ENCODE data around the gene ASRGL1. TPM values are rescaled to one million over a fixed set of nuclear protein-coding genes. Genes with fewer than 3 reads are reported as not detected.

The ASRGL1 gene
- total RNA-seq, 2 experiments from 2014 or later, result 0.84 to 1.2 TPM

- Mint-ChIP-seq H3K9me3 (no peaks in the 10 kb centered on the region), H3K36me3 (ENCODE audit: low read depth) (no peaks in the 10 kb centered on the region), H3K4me3 (no peak overlapping the region), H3K4me1 (peaks cover 19% of the 10 kb centered on the region), H3K27ac (no peak overlapping the region), H3K27me3 (peaks cover 9% of the 10 kb centered on the region)
- POLR2A ChIA-PET, result no interaction called here
- CTCF ChIA-PET, result interaction anchor here (0.6 to 1.3 kb wide), 3 partner anchors 18 to 37 kb away, joined by 4 to 6 read pairs (median 5); no protein-coding TSS in a partner anchor
- DNase-seq, result no peak
Observed at GRCh38 chr11:62388999-62389398, 51.8 kb downstream of the ASRGL1 start.

GRCh38 chr11:62390237-62390636 lies 53.0 kb downstream of the ASRGL1 start:
- Mint-ChIP-seq H3K4me3 (no peak overlapping the region), H3K27ac (no peak overlapping the region), H3K4me1 (peaks cover 24% of the 10 kb centered on the region), H3K36me3 (ENCODE audit: low read depth) (no peaks in the 10 kb centered on the region), H3K27me3 (peaks cover 9% of the 10 kb centered on the region), H3K9me3 (no peaks in the 10 kb centered on the region)
- ChIA-PET CTCF (interaction anchor here (0.7 to 1.1 kb wide), 2 partner anchors 10 to 167 kb away, joined by 3 read pairs; no protein-coding TSS in a partner anchor), POLR2A (no interaction called here)
- no peak for DNase-seq

- no peak for DNase-seq
- peaks cover 9% of the 10 kb centered on the region for H3K27me3 Mint-ChIP-seq
- no peaks in the 10 kb centered on the region for H3K36me3 Mint-ChIP-seq (ENCODE audit: low read depth)
- H3K27ac Mint-ChIP-seq, result no peak overlapping the region
- ChIA-PET CTCF (interaction anchor here (1.1 kb wide), 1 partner anchor 166 kb away, joined by 3 read pairs; no protein-coding TSS in a partner anchor), POLR2A (no interaction called here)
- peaks cover 20% of the 10 kb centered on the region for H3K4me1 Mint-ChIP-seq
- H3K4me3 Mint-ChIP-seq, result no peak overlapping the region
- no peaks in the 10 kb centered on the region for H3K9me3 Mint-ChIP-seq
Observed at GRCh38 chr11:62390722-62391121, 53.5 kb downstream of the ASRGL1 start.

GRCh38 chr11:62391642-62392425 lies 54.6 kb downstream of the ASRGL1 start:
- Mint-ChIP-seq H3K27me3 (peaks cover 9% of the 10 kb centered on the region), H3K36me3 (ENCODE audit: low read depth) (no peaks in the 10 kb centered on the region), H3K4me1 (peaks cover 14% of the 10 kb centered on the region), H3K4me3 (no peak overlapping the region), H3K27ac (no peak overlapping the region), H3K9me3 (no peaks in the 10 kb centered on the region)
- DNase-seq, result no peak
- ChIA-PET POLR2A (interaction anchor here (0.6 kb wide), 1 partner anchor 385 kb away, joined by 3 read pairs; no protein-coding TSS in a partner anchor), CTCF (interaction anchor here (0.6 to 2.0 kb wide), 4 partner anchors 27 to 377 kb away, joined by 4 to 6 read pairs (median 4); partner anchors contain the start of gene SCGB1A1)

- Mint-ChIP-seq H3K9me3 (no peaks in the 10 kb centered on the region), H3K36me3 (ENCODE audit: low read depth) (no peaks in the 10 kb centered on the region), H3K4me1 (peaks cover 13% of the 10 kb centered on the region), H3K27me3 (peaks cover 9% of the 10 kb centered on the region), H3K27ac (no peak overlapping the region), H3K4me3 (no peak overlapping the region)
- POLR2A ChIA-PET, result no interaction called here
- CTCF ChIA-PET, result interaction anchor here (1.4 to 2.0 kb wide), 4 partner anchors 9 to 163 kb away, joined by 4 to 5 read pairs (median 4); partner anchors contain the start of gene SCGB1A1
- DNase-seq, result no peak
Observed at GRCh38 chr11:62392506-62392905, 55.3 kb downstream of the ASRGL1 start.

GRCh38 chr11:62393061-62393611 lies 55.9 kb downstream of the ASRGL1 start:
- peak; percentile 45 for DNase-seq
- Mint-ChIP-seq H3K4me1 (peaks cover 11% of the 10 kb centered on the region), H3K36me3 (ENCODE audit: low read depth) (no peaks in the 10 kb centered on the region), H3K4me3 (no peak overlapping the region), H3K27ac (no peak overlapping the region), H3K9me3 (no peaks in the 10 kb centered on the region), H3K27me3 (peaks cover 9% of the 10 kb centered on the region)
- ChIA-PET POLR2A (no interaction called here), CTCF (interaction anchor here (0.7 to 3.0 kb wide), 8 partner anchors 9 to 164 kb away, joined by 3 to 10 read pairs (median 4); partner anchors contain the start of gene SCGB1A1)

- Mint-ChIP-seq H3K27me3 (peaks cover 9% of the 10 kb centered on the region), H3K36me3 (ENCODE audit: low read depth) (no peaks in the 10 kb centered on the region), H3K9me3 (no peaks in the 10 kb centered on the region), H3K4me1 (peaks cover 16% of the 10 kb centered on the region), H3K4me3 (no peak overlapping the region), H3K27ac (no peak overlapping the region)
- no peak for DNase-seq
- ChIA-PET CTCF (interaction anchor here (0.7 to 3.3 kb wide), 10 partner anchors 8 to 283 kb away, joined by 3 to 21 read pairs (median 5); no protein-coding TSS in a partner anchor), POLR2A (no interaction called here)
Observed at GRCh38 chr11:62393735-62394134, 56.5 kb downstream of the ASRGL1 start.

- peaks cover 22% of the 10 kb centered on the region for H3K4me1 Mint-ChIP-seq
- ChIA-PET CTCF (interaction anchor here (0.6 to 3.3 kb wide), 21 partner anchors 9 to 315 kb away, joined by 3 to 21 read pairs (median 5); partner anchors contain the start of genes C11orf98, CSKMT and TUT1), POLR2A (interaction anchor here (0.6 kb wide), 1 partner anchor 76 kb away, joined by 4 read pairs; no protein-coding TSS in a partner anchor)
- no peak overlapping the region for H3K27ac Mint-ChIP-seq
- H3K4me3 Mint-ChIP-seq, result no peak overlapping the region
- H3K27me3 Mint-ChIP-seq, result peaks cover 4% of the 10 kb centered on the region
- peak; percentile 71 for DNase-seq
- no peaks in the 10 kb centered on the region for H3K36me3 Mint-ChIP-seq (ENCODE audit: low read depth)
- H3K9me3 Mint-ChIP-seq, result no peaks in the 10 kb centered on the region
Observed at GRCh38 chr11:62394825-62395538, 57.7 kb downstream of the ASRGL1 start.

- Mint-ChIP-seq H3K4me1 (peaks cover 22% of the 10 kb centered on the region), H3K27ac (no peak overlapping the region), H3K27me3 (peaks cover 4% of the 10 kb centered on the region), H3K9me3 (no peaks in the 10 kb centered on the region), H3K36me3 (ENCODE audit: low read depth) (no peaks in the 10 kb centered on the region), H3K4me3 (no peak overlapping the region)
- DNase-seq, result no peak
- POLR2A ChIA-PET, result no interaction called here
- CTCF ChIA-PET, result interaction anchor here (0.8 to 3.3 kb wide), 10 partner anchors 8 to 309 kb away, joined by 3 to 21 read pairs (median 6); partner anchors contain the start of gene TUT1
Observed at GRCh38 chr11:62395885-62396551, 58.8 kb downstream of the ASRGL1 start.

GRCh38 chr11:62398011-62398994 lies 61.1 kb downstream of the ASRGL1 start:
- ChIA-PET POLR2A (interaction anchor here (0.6 kb wide), 1 partner anchor 154 kb away, joined by 5 read pairs; no protein-coding TSS in a partner anchor), CTCF (interaction anchor here (1.5 kb wide), 1 partner anchor 26 kb away, joined by 4 read pairs; no protein-coding TSS in a partner anchor)
- Mint-ChIP-seq H3K27me3 (no peaks in the 10 kb centered on the region), H3K4me1 (peaks cover 38% of the 10 kb centered on the region), H3K9me3 (no peaks in the 10 kb centered on the region), H3K36me3 (ENCODE audit: low read depth) (no peaks in the 10 kb centered on the region), H3K4me3 (no peak overlapping the region), H3K27ac (no peak overlapping the region)
- DNase-seq, result no peak
